ENCODE results near the gene RPL35A.
A peak's percentile ranks its signal among the peaks of the same experiment; 100 is the strongest.
"Not testable (repeated sequence)": the region's sequence is repeated elsewhere in the genome, so short reads cannot be mapped to it uniquely, and the experiment has no call there.

RPL35A gene

GRCh38 chr3:197921429-197922275, 28.3 kb upstream of the RPL35A start:
- not testable (repeated sequence) for H3K9me3 ChIP-seq (ENCODE audit: control insufficient read depth in 1 of 2, low read length in 2 of 2); H3K9ac ChIP-seq (ENCODE audit: low read depth in 1 of 2, low read length in 2 of 2); H3K4me1 ChIP-seq (ENCODE audit: control insufficient read depth in 1 of 2, insufficient read depth in 2 of 2, low read length in 2 of 2); H3K36me3 ChIP-seq (ENCODE audit: control insufficient read depth in 1 of 2, insufficient read depth in 2 of 2, low read length in 2 of 2); H3K27ac ChIP-seq (ENCODE audit: low read depth, low read length); H3K4me3 ChIP-seq (ENCODE audit: low read depth in 1 of 2, low read length in 2 of 2); H3K27me3 ChIP-seq (ENCODE audit: control insufficient read depth in 1 of 2, insufficient read depth in 2 of 2, low read length in 2 of 2)

- Histone ChIP-seq H3K9ac (ENCODE audit: low read depth in 1 of 2, low read length in 2 of 2) (no peak overlapping the region), H3K27ac (ENCODE audit: low read depth, low read length) (no peak overlapping the region), H3K36me3 (ENCODE audit: control insufficient read depth in 1 of 2, insufficient read depth in 2 of 2, low read length in 2 of 2) (peaks cover 0 to 4% of the 10 kb centered on the region in 2 donors), H3K4me3 (ENCODE audit: low read depth in 1 of 2, low read length in 2 of 2) (no peak overlapping the region), H3K4me1 (ENCODE audit: control insufficient read depth in 1 of 2, insufficient read depth in 2 of 2, low read length in 2 of 2) (no peaks in the 10 kb centered on the region), H3K9me3 (ENCODE audit: control insufficient read depth in 1 of 2, low read length in 2 of 2) (no peaks in the 10 kb centered on the region), H3K27me3 (ENCODE audit: control insufficient read depth in 1 of 2, insufficient read depth in 2 of 2, low read length in 2 of 2) (no peaks in the 10 kb centered on the region)
Measured at GRCh38 chr3:197926418-197926817, 23.6 kb upstream of the RPL35A start.

- H3K27me3 ChIP-seq (ENCODE audit: control insufficient read depth in 1 of 2, insufficient read depth in 2 of 2, low read length in 2 of 2); H3K36me3 ChIP-seq (ENCODE audit: control insufficient read depth in 1 of 2, insufficient read depth in 2 of 2, low read length in 2 of 2); H3K4me1 ChIP-seq (ENCODE audit: control insufficient read depth in 1 of 2, insufficient read depth in 2 of 2, low read length in 2 of 2); H3K27ac ChIP-seq (ENCODE audit: low read depth, low read length); H3K4me3 ChIP-seq (ENCODE audit: low read depth in 1 of 2, low read length in 2 of 2); H3K9me3 ChIP-seq (ENCODE audit: control insufficient read depth in 1 of 2, low read length in 2 of 2); H3K9ac ChIP-seq (ENCODE audit: low read depth in 1 of 2, low read length in 2 of 2): not testable (repeated sequence)
Measured at GRCh38 chr3:197927578-197927977, 22.4 kb upstream of the RPL35A start.

GRCh38 chr3:197936819-197937384, 13.1 kb upstream of the RPL35A start:
- no peaks in the 10 kb centered on the region for H3K9me3 ChIP-seq (ENCODE audit: control insufficient read depth in 1 of 2, low read length in 2 of 2)
- H3K27me3 ChIP-seq (ENCODE audit: control insufficient read depth in 1 of 2, insufficient read depth in 2 of 2, low read length in 2 of 2), result no peaks in the 10 kb centered on the region
- H3K4me3 ChIP-seq (ENCODE audit: low read depth in 1 of 2, low read length in 2 of 2), result no peak overlapping the region
- no peaks in the 10 kb centered on the region for H3K36me3 ChIP-seq (ENCODE audit: control insufficient read depth in 1 of 2, insufficient read depth in 2 of 2, low read length in 2 of 2)
- H3K9ac ChIP-seq (ENCODE audit: low read depth in 1 of 2, low read length in 2 of 2), result no peak overlapping the region
- H3K4me1 ChIP-seq (ENCODE audit: control insufficient read depth in 1 of 2, insufficient read depth in 2 of 2, low read length in 2 of 2), result no peaks in the 10 kb centered on the region
- H3K27ac ChIP-seq (ENCODE audit: low read depth, low read length), result no peak overlapping the region

- Histone ChIP-seq H3K27me3 (ENCODE audit: control insufficient read depth in 1 of 2, insufficient read depth in 2 of 2, low read length in 2 of 2) (no peaks in the 10 kb centered on the region), H3K36me3 (ENCODE audit: control insufficient read depth in 1 of 2, insufficient read depth in 2 of 2, low read length in 2 of 2) (peaks cover 0 to 4% of the 10 kb centered on the region in 2 donors), H3K9me3 (ENCODE audit: control insufficient read depth in 1 of 2, low read length in 2 of 2) (no peaks in the 10 kb centered on the region), H3K4me1 (ENCODE audit: control insufficient read depth in 1 of 2, insufficient read depth in 2 of 2, low read length in 2 of 2) (no peaks in the 10 kb centered on the region), H3K27ac (ENCODE audit: low read depth, low read length) (no peak overlapping the region), H3K4me3 (ENCODE audit: low read depth in 1 of 2, low read length in 2 of 2) (no peak overlapping the region), H3K9ac (ENCODE audit: low read depth in 1 of 2, low read length in 2 of 2) (no peak overlapping the region)
Measured at GRCh38 chr3:197940745-197941384, 9.1 kb upstream of the RPL35A start.

GRCh38 chr3:197942956-197943556, 6.9 kb upstream of the RPL35A start:
- H3K27ac ChIP-seq (ENCODE audit: low read depth, low read length), result no peak overlapping the region
- peaks cover 0 to 4% of the 10 kb centered on the region in 2 donors for H3K36me3 ChIP-seq (ENCODE audit: control insufficient read depth in 1 of 2, insufficient read depth in 2 of 2, low read length in 2 of 2)
- no peaks in the 10 kb centered on the region for H3K4me1 ChIP-seq (ENCODE audit: control insufficient read depth in 1 of 2, insufficient read depth in 2 of 2, low read length in 2 of 2)
- H3K9me3 ChIP-seq (ENCODE audit: control insufficient read depth in 1 of 2, low read length in 2 of 2), result no peaks in the 10 kb centered on the region
- no peak overlapping the region for H3K4me3 ChIP-seq (ENCODE audit: low read depth in 1 of 2, low read length in 2 of 2)
- H3K9ac ChIP-seq (ENCODE audit: low read depth in 1 of 2, low read length in 2 of 2), result no peak overlapping the region
- H3K27me3 ChIP-seq (ENCODE audit: control insufficient read depth in 1 of 2, insufficient read depth in 2 of 2, low read length in 2 of 2), result no peaks in the 10 kb centered on the region

- peak overlapping the region; percentile 95 to 96 for H3K4me3 ChIP-seq (ENCODE audit: low read depth in 1 of 2, low read length in 2 of 2)
- H3K9me3 ChIP-seq (ENCODE audit: control insufficient read depth in 1 of 2, low read length in 2 of 2), result no peaks in the 10 kb centered on the region
- H3K9ac ChIP-seq (ENCODE audit: low read depth in 1 of 2, low read length in 2 of 2), result peak overlapping the region; percentile 48 to 93
- no peaks in the 10 kb centered on the region for H3K27me3 ChIP-seq (ENCODE audit: control insufficient read depth in 1 of 2, insufficient read depth in 2 of 2, low read length in 2 of 2)
- peaks cover 7 to 28% of the 10 kb centered on the region in 2 donors for H3K36me3 ChIP-seq (ENCODE audit: control insufficient read depth in 1 of 2, insufficient read depth in 2 of 2, low read length in 2 of 2)
- H3K27ac ChIP-seq (ENCODE audit: low read depth, low read length), result peak overlapping the region; percentile 89
- peaks cover 16 to 24% of the 10 kb centered on the region in 2 donors for H3K4me1 ChIP-seq (ENCODE audit: control insufficient read depth in 1 of 2, insufficient read depth in 2 of 2, low read length in 2 of 2)
Measured at GRCh38 chr3:197949191-197949777, 706 bp upstream of the RPL35A start.

GRCh38 chr3:197950677-197951061, 679 bp downstream of the RPL35A start:
- Histone ChIP-seq H3K9me3 (ENCODE audit: control insufficient read depth in 1 of 2, low read length in 2 of 2) (no peaks in the 10 kb centered on the region), H3K9ac (ENCODE audit: low read depth in 1 of 2, low read length in 2 of 2) (peak overlapping the region; percentile 84 to 93), H3K27ac (ENCODE audit: low read depth, low read length) (peak overlapping the region; percentile 89), H3K4me3 (ENCODE audit: low read depth in 1 of 2, low read length in 2 of 2) (peak overlapping the region; percentile 95 to 96), H3K36me3 (ENCODE audit: control insufficient read depth in 1 of 2, insufficient read depth in 2 of 2, low read length in 2 of 2) (peaks cover 12 to 38% of the 10 kb centered on the region in 2 donors), H3K27me3 (ENCODE audit: control insufficient read depth in 1 of 2, insufficient read depth in 2 of 2, low read length in 2 of 2) (no peaks in the 10 kb centered on the region), H3K4me1 (ENCODE audit: control insufficient read depth in 1 of 2, insufficient read depth in 2 of 2, low read length in 2 of 2) (peaks cover 16 to 24% of the 10 kb centered on the region in 2 donors)

GRCh38 chr3:197951392-197951990, 1.5 kb downstream of the RPL35A start:
- Histone ChIP-seq H3K36me3 (ENCODE audit: control insufficient read depth in 1 of 2, insufficient read depth in 2 of 2, low read length in 2 of 2) (peaks cover 17 to 46% of the 10 kb centered on the region in 2 donors), H3K9me3 (ENCODE audit: control insufficient read depth in 1 of 2, low read length in 2 of 2) (no peaks in the 10 kb centered on the region), H3K27ac (ENCODE audit: low read depth, low read length) (no peak overlapping the region), H3K9ac (ENCODE audit: low read depth in 1 of 2, low read length in 2 of 2) (peak overlapping the region; percentile 84 to 93), H3K4me3 (ENCODE audit: low read depth in 1 of 2, low read length in 2 of 2) (peak overlapping the region; percentile 95 to 96), H3K27me3 (ENCODE audit: control insufficient read depth in 1 of 2, insufficient read depth in 2 of 2, low read length in 2 of 2) (no peaks in the 10 kb centered on the region), H3K4me1 (ENCODE audit: control insufficient read depth in 1 of 2, insufficient read depth in 2 of 2, low read length in 2 of 2) (peaks cover 16 to 24% of the 10 kb centered on the region in 2 donors)
